Measurements from ENCODE around the gene RETREG1. TPM values are rescaled to one million over a fixed set of nuclear protein-coding genes. Genes with fewer than 3 reads are reported as not detected.
A peak's percentile ranks its signal among the peaks of the same experiment; 100 is the strongest.

The RETREG1 gene
- total RNA-seq, 1 experiment from 2014 or later, result 5.1 TPM

DNA sequence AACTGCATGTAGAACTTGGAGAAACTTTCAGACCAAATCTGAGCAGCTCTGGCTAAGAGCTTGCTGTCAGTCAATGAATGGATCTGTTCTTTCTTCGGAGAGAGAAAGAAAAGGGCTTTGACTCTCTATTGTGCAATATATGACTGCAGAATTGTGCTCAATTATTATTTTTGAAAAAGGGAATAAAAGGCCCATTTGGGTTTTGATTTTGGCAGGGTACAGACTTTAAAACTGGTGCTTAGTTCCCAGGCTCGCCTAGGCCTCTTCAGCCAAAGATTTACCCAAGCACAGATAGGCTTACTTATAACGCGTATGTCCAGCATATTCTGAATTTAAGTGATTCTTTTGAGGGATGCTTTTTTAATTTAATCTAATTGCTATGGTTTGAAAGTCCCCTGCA, 59.3 kb downstream of the RETREG1 start:
- no peaks in the 10 kb centered on the region for H3K9me3 ChIP-seq (ENCODE audit: low read depth, low read length, poor library complexity, severe bottlenecking)
- no peaks in the 10 kb centered on the region for H3K4me1 ChIP-seq (ENCODE audit: insufficient read depth, low read length, poor library complexity, severe bottlenecking)
- intact Hi-C loops (cut with micrococcal nuclease; ENCODE audit: unreplicated experiment), result loop anchor here (10.0 kb wide), 1 partner anchor 213 kb away; no protein-coding TSS in a partner anchor
- TF ChIP-seq, protein P1, sequence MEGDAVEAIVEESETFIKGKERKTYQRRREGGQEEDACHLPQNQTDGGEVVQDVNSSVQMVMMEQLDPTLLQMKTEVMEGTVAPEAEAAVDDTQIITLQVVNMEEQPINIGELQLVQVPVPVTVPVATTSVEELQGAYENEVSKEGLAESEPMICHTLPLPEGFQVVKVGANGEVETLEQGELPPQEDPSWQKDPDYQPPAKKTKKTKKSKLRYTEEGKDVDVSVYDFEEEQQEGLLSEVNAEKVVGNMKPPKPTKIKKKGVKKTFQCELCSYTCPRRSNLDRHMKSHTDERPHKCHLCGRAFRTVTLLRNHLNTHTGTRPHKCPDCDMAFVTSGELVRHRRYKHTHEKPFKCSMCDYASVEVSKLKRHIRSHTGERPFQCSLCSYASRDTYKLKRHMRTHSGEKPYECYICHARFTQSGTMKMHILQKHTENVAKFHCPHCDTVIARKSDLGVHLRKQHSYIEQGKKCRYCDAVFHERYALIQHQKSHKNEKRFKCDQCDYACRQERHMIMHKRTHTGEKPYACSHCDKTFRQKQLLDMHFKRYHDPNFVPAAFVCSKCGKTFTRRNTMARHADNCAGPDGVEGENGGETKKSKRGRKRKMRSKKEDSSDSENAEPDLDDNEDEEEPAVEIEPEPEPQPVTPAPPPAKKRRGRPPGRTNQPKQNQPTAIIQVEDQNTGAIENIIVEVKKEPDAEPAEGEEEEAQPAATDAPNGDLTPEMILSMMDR (conservative IDR thresholded peaks at IDR 0.05; ENCODE audit: low read depth, low read length), result no peak
- no peak for TF ChIP-seq EZH2 (IDR thresholded peaks at IDR 0.05; ENCODE audit: borderline replicate concordance, low read depth, low read length, poor library complexity, severe bottlenecking)
- H3K27me3 ChIP-seq (replicated peaks; ENCODE audit: insufficient read depth, low read depth, low read length, poor library complexity), result no peaks in the 10 kb centered on the region
- no peak overlapping the region for H3K27ac ChIP-seq (ENCODE audit: low read depth, low read length, poor library complexity, severe bottlenecking)
- H3K4me3 ChIP-seq (ENCODE audit: low read depth, low read length, poor library complexity, severe bottlenecking), result no peak overlapping the region
- no peak for DNase-seq (ENCODE audit: low spot score)
- H3K36me3 ChIP-seq (ENCODE audit: insufficient read depth, low read length, poor library complexity, severe bottlenecking), result no peaks in the 10 kb centered on the region
- no TSS peak for BruUV-seq (replicated peaks)
- ChIA-PET CTCF (no interaction called here), POLR2A (ENCODE audit: low non-redundant PET) (no interaction called here)

DNA sequence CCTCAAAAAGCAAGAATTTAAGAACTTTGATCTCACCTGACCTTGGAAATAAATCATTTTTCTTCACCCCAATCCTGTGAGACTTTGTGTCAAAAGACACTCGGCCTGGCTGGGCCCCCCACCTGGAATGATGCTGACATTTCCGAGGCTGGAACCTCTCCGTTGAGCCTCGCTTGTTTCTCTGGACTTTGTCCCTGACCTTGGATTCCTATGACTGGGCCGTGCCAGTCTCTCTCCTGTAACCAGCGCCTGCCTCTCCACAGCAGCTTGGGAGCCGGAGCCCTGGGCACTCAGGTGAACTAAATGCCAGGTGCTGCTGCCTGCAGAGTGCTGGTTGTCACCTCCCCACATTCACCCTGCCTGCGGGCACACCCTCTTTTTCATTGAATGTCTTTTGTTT, 62.7 kb downstream of the RETREG1 start:
- intact Hi-C loops (cut with micrococcal nuclease; ENCODE audit: unreplicated experiment), result loop anchor here (5.0 to 10.0 kb wide), 2 partner anchors 209 to 392 kb away; no protein-coding TSS in a partner anchor
- Histone ChIP-seq H3K9me3 (ENCODE audit: low read depth, low read length, poor library complexity, severe bottlenecking) (no peaks in the 10 kb centered on the region), H3K4me1 (ENCODE audit: insufficient read depth, low read length, poor library complexity, severe bottlenecking) (peaks cover 11% of the 10 kb centered on the region), H3K27ac (ENCODE audit: low read depth, low read length, poor library complexity, severe bottlenecking) (no peak overlapping the region), H3K36me3 (ENCODE audit: insufficient read depth, low read length, poor library complexity, severe bottlenecking) (no peaks in the 10 kb centered on the region), H3K27me3 (replicated peaks; ENCODE audit: insufficient read depth, low read depth, low read length, poor library complexity) (no peaks in the 10 kb centered on the region), H3K4me3 (ENCODE audit: low read depth, low read length, poor library complexity, severe bottlenecking) (no peak overlapping the region)
- no TSS peak for BruUV-seq (replicated peaks)
- no peak for TF ChIP-seq EZH2 (IDR thresholded peaks at IDR 0.05; ENCODE audit: borderline replicate concordance, low read depth, low read length, poor library complexity, severe bottlenecking)
- TF ChIP-seq, protein P1 (conservative IDR thresholded peaks at IDR 0.05; ENCODE audit: low read depth, low read length), result no peak
- DNase-seq (ENCODE audit: low spot score), result no peak
- ChIA-PET CTCF (no interaction called here), POLR2A (ENCODE audit: low non-redundant PET) (no interaction called here)

DNA sequence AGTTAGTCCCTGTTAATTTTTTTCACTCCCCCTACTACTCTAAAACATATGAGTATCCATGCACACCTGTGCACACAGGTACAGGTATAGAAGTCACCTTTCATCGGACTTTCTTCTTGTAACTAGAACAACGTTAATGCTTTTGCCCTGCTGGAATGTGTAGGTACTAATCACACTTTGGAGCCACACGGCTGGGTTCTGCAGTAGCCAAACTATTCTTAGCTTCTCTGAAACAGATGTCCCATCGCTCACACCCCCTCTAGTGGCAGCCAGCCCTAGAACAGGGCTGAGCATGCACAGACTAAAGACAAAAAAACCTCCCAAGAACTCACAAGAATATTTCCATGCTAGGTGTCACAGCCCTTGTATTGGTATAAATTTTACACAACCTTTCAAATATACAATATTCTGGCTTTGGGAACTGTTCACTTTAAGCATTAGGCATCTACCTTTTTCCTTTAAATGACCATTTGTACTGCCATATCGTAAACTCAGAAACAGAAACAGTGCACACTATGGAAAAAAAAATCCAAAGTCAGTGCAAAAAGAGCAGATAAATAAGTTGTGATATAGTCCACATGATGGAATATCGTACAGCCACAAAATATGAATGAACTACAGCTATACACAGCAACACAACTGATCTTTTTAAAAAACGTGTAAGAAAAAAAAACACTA, 64.0 kb downstream of the RETREG1 start:
- ChIA-PET POLR2A (ENCODE audit: low non-redundant PET) (no interaction called here), CTCF (interaction anchor here (0.5 to 1.3 kb wide), 8 partner anchors 16 to 1734 kb away, joined by 3 to 11 read pairs (median 4); no protein-coding TSS in a partner anchor)
- no peaks in the 10 kb centered on the region for H3K36me3 ChIP-seq (ENCODE audit: insufficient read depth, low read length, poor library complexity, severe bottlenecking)
- BruUV-seq (replicated peaks), result no TSS peak
- no peak overlapping the region for H3K4me3 ChIP-seq (ENCODE audit: low read depth, low read length, poor library complexity, severe bottlenecking)
- H3K9me3 ChIP-seq (ENCODE audit: low read depth, low read length, poor library complexity, severe bottlenecking), result no peaks in the 10 kb centered on the region
- intact Hi-C loops (cut with micrococcal nuclease; ENCODE audit: unreplicated experiment), result loop anchor here (5.0 to 10.0 kb wide), 2 partner anchors 208 to 391 kb away; no protein-coding TSS in a partner anchor
- H3K27ac ChIP-seq (ENCODE audit: low read depth, low read length, poor library complexity, severe bottlenecking), result no peak overlapping the region
- H3K4me1 ChIP-seq (ENCODE audit: insufficient read depth, low read length, poor library complexity, severe bottlenecking), result peaks cover 11% of the 10 kb centered on the region
- DNase-seq (ENCODE audit: low spot score), result peak; percentile 79
- no peaks in the 10 kb centered on the region for H3K27me3 ChIP-seq (replicated peaks; ENCODE audit: insufficient read depth, low read depth, low read length, poor library complexity)
- no peak for TF ChIP-seq EZH2 (IDR thresholded peaks at IDR 0.05; ENCODE audit: borderline replicate concordance, low read depth, low read length, poor library complexity, severe bottlenecking)
- TF ChIP-seq, protein P1 (conservative IDR thresholded peaks at IDR 0.05; ENCODE audit: low read depth, low read length), result peak; percentile 94
